Progenitor cell of endocrine pancreas (in vitro differentiated cells): ENCODE measurements around the gene PBX1. TPM values are rescaled to one million over a fixed set of nuclear protein-coding genes. Genes with fewer than 3 reads are reported as not detected.
A peak's percentile ranks its signal among the peaks of the same experiment; 100 is the strongest.

ENCODE experiments used
- DNase-seq: peaks from one replicate; pipeline ENCODE4 v3.0.0; 2021; ENCODE audit warnings: low spot score; ENCODE audit not compliant: unreplicated experiment
- H3K27ac Mint-ChIP-seq: 2 replicates; pipeline ENCODE4 v1.8.0; 2021; ENCODE audit warnings: mild to moderate bottlenecking, moderate library complexity, mixed read lengths
- H3K27me3 Mint-ChIP-seq: 2 replicates; pipeline ENCODE4 v1.8.0; 2021; ENCODE audit warnings: mixed read lengths
- H3K36me3 Mint-ChIP-seq: 2 replicates; pipeline ENCODE4 v1.8.0; 2022; ENCODE audit warnings: mixed read lengths; ENCODE audit not compliant: insufficient read depth
- H3K4me1 Mint-ChIP-seq: 2 replicates; pipeline ENCODE4 v1.8.0; 2021; ENCODE audit warnings: low read depth, mixed read lengths
- H3K4me3 Mint-ChIP-seq: 2 replicates; pipeline ENCODE4 v1.8.0; 2021; ENCODE audit warnings: low read depth, mild to moderate bottlenecking, moderate library complexity, mixed read lengths
- H3K9me3 Mint-ChIP-seq: 2 replicates; pipeline ENCODE4 v1.8.0; 2021; ENCODE audit warnings: low read depth, mixed read lengths
- CTCF ChIP-seq: fragments of 200-600 bp; sonication (generic); IDR thresholded peaks from one replicate; pipeline ENCODE4 v1.5.0; 2021; ENCODE audit warnings: antibody characterized with exemption, mild to moderate bottlenecking; ENCODE audit not compliant: unreplicated experiment
- total RNA-seq: library from RNA; stranded (reverse); gene quantifications from 2 replicates; pipeline ENCODE4 v1.2.1, GENCODE V29; 2021

Gene PBX1
- total RNA-seq, 1 donor from 2014 or later = 205 TPM

GRCh38 chr1:164605254-164606091 is 46.5 kb downstream of the PBX1 start:
- Mint-ChIP-seq H3K36me3 (peaks cover 13% of the 10 kb centered on the region), H3K27me3 (no peaks in the 10 kb centered on the region), H3K27ac (peak overlapping the region; percentile 3), H3K4me3 (no peak overlapping the region), H3K9me3 (no peaks in the 10 kb centered on the region), H3K4me1 (peaks cover 73% of the 10 kb centered on the region)
- no peak for DNase-seq
- TF ChIP-seq CTCF = no peak

GRCh38 chr1:164607351-164607750 is 48.4 kb downstream of the PBX1 start:
- Mint-ChIP-seq H3K9me3 (no peaks in the 10 kb centered on the region), H3K4me3 (no peak overlapping the region), H3K27ac (peak overlapping the region; percentile 85), H3K4me1 (peaks cover 76% of the 10 kb centered on the region), H3K36me3 (peaks cover 13% of the 10 kb centered on the region), H3K27me3 (no peaks in the 10 kb centered on the region)
- no peak for DNase-seq
- TF ChIP-seq CTCF = no peak

GRCh38 chr1:164608651-164609057 is 49.7 kb downstream of the PBX1 start:
- no peaks in the 10 kb centered on the region for H3K9me3 Mint-ChIP-seq
- H3K27me3 Mint-ChIP-seq = no peaks in the 10 kb centered on the region
- H3K4me3 Mint-ChIP-seq = no peak overlapping the region
- no peak for TF ChIP-seq CTCF
- H3K4me1 Mint-ChIP-seq = peaks cover 77% of the 10 kb centered on the region
- peak overlapping the region; percentile 86 for H3K27ac Mint-ChIP-seq
- peaks cover 13% of the 10 kb centered on the region for H3K36me3 Mint-ChIP-seq
- DNase-seq = no peak

- DNase-seq = no peak
- H3K36me3 Mint-ChIP-seq = peaks cover 13% of the 10 kb centered on the region
- TF ChIP-seq CTCF = no peak
Measured at GRCh38 chr1:164609089-164609488, 50.1 kb downstream of the PBX1 start.

GRCh38 chr1:164610538-164611222 is 51.7 kb downstream of the PBX1 start:
- TF ChIP-seq CTCF = no peak
- Mint-ChIP-seq H3K4me1 (peaks cover 79% of the 10 kb centered on the region), H3K36me3 (peaks cover 6% of the 10 kb centered on the region), H3K4me3 (peak overlapping the region; percentile 13), H3K27ac (peak overlapping the region; percentile 98), H3K27me3 (no peaks in the 10 kb centered on the region), H3K9me3 (no peaks in the 10 kb centered on the region)
- no peak for DNase-seq

More at GRCh38 chr1:164609089-164609488, 50.1 kb downstream of the PBX1 start:
- Mint-ChIP-seq H3K4me1 (peaks cover 79% of the 10 kb centered on the region), H3K9me3 (no peaks in the 10 kb centered on the region), H3K4me3 (no peak overlapping the region), H3K27ac (no peak overlapping the region), H3K27me3 (no peaks in the 10 kb centered on the region)
